GM10266 (cell line): Measurements from ENCODE around the gene REV3L.

Experiments
- DNase-seq: peaks from one replicate; pipeline ENCODE4 v3.0.0; 2012; ENCODE audit errors: extremely low spot score
- TF ChIP-seq, protein P1 (sequence below): IDR thresholded peaks from 2 replicates; pipeline ENCODE4 v1.5.1; 2012; ENCODE audit warnings: mild to moderate bottlenecking, low read depth; ENCODE audit not compliant: control insufficient read depth, insufficient read depth; ENCODE audit errors: missing control alignments

The REV3L gene

DNA sequence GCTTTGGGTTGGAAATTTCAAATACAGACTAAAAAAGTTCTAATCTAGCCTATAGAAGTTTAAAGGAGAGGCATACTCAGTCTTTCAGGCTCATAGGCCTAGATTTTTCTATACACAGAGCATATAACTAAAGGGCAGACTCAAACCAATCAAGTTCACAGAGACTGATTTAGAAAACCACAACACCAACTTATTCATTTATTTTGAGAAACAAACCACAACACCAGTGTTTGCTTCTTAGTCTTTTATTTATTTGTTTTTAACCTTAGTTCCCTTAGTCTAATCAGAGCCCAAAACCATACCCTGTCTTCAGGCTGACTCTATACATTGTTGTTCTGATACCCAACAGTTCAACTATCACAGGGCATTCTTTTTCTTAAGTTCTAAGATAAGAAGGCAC, 103.7 kb downstream of the REV3L start:
- peak; percentile 5 for DNase-seq
- TF ChIP-seq, protein P1, sequence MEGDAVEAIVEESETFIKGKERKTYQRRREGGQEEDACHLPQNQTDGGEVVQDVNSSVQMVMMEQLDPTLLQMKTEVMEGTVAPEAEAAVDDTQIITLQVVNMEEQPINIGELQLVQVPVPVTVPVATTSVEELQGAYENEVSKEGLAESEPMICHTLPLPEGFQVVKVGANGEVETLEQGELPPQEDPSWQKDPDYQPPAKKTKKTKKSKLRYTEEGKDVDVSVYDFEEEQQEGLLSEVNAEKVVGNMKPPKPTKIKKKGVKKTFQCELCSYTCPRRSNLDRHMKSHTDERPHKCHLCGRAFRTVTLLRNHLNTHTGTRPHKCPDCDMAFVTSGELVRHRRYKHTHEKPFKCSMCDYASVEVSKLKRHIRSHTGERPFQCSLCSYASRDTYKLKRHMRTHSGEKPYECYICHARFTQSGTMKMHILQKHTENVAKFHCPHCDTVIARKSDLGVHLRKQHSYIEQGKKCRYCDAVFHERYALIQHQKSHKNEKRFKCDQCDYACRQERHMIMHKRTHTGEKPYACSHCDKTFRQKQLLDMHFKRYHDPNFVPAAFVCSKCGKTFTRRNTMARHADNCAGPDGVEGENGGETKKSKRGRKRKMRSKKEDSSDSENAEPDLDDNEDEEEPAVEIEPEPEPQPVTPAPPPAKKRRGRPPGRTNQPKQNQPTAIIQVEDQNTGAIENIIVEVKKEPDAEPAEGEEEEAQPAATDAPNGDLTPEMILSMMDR, result no peak

GRCh38 chr6:111377558-111378120, 105.4 kb downstream of the REV3L start:
- no peak for DNase-seq

DNA sequence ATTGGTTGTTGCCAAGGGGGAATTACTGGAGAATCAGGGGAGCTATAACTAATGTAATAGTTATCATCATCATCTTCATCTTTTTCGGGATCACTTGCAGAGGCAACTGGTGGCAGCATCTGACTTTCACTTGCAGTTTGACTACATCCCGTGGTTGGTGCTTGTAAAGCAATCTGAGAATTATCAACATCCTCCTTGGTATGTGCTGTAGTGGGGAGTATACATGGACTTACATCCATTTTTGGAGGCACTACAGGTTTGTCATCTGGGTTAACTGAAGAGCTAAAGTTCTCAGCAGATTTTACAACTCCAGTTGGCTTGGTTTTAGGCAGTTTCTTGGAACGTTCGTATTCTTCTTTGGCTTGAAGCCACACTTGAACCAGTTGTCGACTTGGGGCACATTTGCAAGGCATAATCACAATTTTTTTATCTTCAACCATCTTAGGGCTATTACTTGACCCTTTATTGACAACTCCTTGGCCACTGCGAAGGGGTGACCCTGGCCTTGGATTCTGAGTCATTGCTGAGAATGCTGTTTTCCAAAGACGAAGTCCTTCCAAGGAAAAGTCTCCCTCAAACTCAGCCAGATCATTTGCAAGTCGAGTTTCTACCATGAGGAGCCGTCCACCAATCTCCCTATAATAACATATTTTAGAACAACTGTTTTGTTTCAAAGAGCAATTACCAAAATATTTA, 115.5 kb downstream of the REV3L start:
- TF ChIP-seq, protein P1, result no peak
- DNase-seq, result no peak

More at GRCh38 chr6:111377558-111378120, 105.4 kb downstream of the REV3L start:
- TF ChIP-seq, protein P1, result no peak

GRCh38 chr6:111361648-111362047, 121.4 kb downstream of the REV3L start:
- TF ChIP-seq, protein P1, result peak; percentile 24
- no peak for DNase-seq

- TF ChIP-seq, protein P1, result no peak
- no peak for DNase-seq
These were observed 124.6 kb downstream of the REV3L start for GRCh38 chr6:111358454-111358853.

DNA sequence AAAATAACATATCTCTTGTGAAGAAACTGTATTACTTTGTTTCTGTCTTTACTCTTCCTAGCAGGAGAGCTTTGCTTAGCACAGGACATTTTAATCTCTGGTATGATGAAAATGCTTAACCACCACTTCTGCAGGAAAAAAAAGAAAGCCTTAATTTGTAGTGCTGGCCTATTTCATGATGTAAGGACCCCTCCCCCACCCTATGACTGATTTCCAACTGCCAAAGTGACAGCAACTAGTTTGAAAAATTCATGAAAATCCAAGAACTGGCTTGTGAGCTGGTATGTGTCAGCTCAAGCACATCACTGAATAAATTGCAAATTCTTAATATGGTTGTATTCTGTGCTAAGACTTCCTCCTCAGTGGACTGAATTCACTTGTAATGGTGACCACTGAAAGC, 125.3 kb downstream of the REV3L start:
- DNase-seq, result no peak

GRCh38 chr6:111356551-111356950, 126.5 kb downstream of the REV3L start:
- TF ChIP-seq, protein P1, result no peak
- DNase-seq, result no peak

More for the DNA sequence above, 125.3 kb downstream of the REV3L start:
- TF ChIP-seq, protein P1, result no peak
